ENCODE results near the gene CPOX.

- TF ChIP-seq CTCF (IDR thresholded peaks at IDR 0.05): no peak
- TF ChIP-seq POLR2A (IDR thresholded peaks at IDR 0.05; ENCODE audit: low read depth): no peak
- no peak for TF ChIP-seq POLR2AphosphoS5 (IDR thresholded peaks at IDR 0.05)
These were observed 10.2 kb upstream of the CPOX start for GRCh38 chr3:98603580-98603979.
